Measurements from ENCODE around the gene B4GALNT3.

Gene B4GALNT3

DNA sequence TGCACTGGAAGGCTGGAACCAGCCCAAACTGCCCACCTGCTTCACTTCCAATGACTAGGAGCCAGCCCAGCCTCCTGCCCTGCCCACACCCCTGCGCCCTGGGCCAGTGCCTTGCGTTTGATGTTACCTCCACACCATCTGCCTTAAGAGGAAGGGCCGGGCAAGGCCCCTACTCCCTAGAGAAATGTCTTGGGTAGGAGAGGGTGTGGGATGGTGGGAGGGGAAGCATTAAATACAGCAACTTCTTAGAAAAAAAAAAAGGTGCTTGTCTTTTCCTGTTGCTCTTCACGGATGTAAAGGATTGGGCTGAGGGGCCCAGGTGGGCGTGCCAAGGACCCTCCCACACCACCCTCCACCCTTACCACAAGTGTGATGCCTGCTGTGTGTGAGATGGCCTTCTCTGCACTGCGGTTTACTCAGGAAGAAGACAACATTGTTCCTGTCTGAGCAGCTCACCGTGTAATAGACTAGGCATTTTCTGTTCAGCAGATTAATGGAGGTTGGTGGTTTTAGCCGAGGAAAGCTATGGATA, 103.6 kb downstream of the B4GALNT3 start:
- DNase-seq (ENCODE audit: low read depth), result no peak
- TF ChIP-seq, protein P1, sequence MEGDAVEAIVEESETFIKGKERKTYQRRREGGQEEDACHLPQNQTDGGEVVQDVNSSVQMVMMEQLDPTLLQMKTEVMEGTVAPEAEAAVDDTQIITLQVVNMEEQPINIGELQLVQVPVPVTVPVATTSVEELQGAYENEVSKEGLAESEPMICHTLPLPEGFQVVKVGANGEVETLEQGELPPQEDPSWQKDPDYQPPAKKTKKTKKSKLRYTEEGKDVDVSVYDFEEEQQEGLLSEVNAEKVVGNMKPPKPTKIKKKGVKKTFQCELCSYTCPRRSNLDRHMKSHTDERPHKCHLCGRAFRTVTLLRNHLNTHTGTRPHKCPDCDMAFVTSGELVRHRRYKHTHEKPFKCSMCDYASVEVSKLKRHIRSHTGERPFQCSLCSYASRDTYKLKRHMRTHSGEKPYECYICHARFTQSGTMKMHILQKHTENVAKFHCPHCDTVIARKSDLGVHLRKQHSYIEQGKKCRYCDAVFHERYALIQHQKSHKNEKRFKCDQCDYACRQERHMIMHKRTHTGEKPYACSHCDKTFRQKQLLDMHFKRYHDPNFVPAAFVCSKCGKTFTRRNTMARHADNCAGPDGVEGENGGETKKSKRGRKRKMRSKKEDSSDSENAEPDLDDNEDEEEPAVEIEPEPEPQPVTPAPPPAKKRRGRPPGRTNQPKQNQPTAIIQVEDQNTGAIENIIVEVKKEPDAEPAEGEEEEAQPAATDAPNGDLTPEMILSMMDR (IDR thresholded peaks at IDR 0.05; ENCODE audit: control insufficient read depth, insufficient read depth, low read depth, low read length, missing control alignments), result no peak
- H3K4me3 ChIP-seq (ENCODE audit: control insufficient read depth, low read depth, low read length), result no peak overlapping the region

DNA sequence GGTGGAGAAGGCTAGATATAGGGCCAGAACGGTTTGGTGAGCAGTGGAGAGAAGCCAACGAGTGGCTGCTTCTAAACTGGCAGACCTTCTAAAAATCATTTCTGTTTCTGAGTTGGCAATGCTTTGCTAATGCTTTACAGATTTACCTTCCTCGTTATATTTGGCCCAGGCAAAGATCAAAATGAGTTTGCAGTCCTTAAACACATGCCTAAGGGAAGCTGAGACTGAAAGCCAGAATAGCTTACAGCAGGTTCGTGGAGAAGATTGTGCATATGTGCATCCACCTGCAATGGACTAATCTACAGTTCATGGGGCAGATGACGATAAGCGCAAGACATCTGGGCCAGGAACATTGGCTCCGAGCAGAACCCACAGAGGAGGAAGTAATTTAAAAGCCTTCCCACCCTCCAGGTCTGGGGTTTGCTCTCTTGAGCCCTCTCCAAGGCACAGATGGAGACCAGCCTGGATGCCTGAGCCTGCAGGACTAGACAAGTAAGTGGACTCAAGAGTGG, 104.1 kb downstream of the B4GALNT3 start:
- no peak for DNase-seq (ENCODE audit: low read depth)
- TF ChIP-seq, protein P1 (IDR thresholded peaks at IDR 0.05; ENCODE audit: control insufficient read depth, insufficient read depth, low read depth, low read length, missing control alignments), result no peak
- H3K4me3 ChIP-seq (ENCODE audit: control insufficient read depth, low read depth, low read length), result no peak overlapping the region

DNA sequence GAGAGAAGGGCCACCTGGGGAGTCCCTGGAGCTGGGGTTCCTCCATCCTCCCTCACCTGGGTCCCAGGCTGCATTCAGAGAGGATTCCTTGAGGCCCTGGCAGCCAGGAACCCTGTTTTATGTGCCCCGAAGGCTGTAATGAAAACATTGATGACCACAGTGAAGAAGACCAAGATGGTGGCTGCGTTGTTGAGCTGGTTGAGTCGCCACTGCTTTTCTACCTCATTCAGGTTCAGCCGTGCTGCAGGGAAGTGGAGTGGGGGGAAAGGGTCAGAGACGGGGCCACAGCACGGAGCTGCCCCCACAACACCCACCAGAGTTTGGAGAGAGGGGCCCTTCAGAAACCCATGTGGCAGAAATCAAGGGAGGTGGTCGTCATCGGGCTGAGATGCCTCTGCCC, 105.4 kb downstream of the B4GALNT3 start:
- DNase-seq (ENCODE audit: low read depth), result no peak
- H3K4me3 ChIP-seq (ENCODE audit: control insufficient read depth, low read depth, low read length), result no peak overlapping the region
- TF ChIP-seq, protein P1 (IDR thresholded peaks at IDR 0.05; ENCODE audit: control insufficient read depth, insufficient read depth, low read depth, low read length, missing control alignments), result no peak

DNA sequence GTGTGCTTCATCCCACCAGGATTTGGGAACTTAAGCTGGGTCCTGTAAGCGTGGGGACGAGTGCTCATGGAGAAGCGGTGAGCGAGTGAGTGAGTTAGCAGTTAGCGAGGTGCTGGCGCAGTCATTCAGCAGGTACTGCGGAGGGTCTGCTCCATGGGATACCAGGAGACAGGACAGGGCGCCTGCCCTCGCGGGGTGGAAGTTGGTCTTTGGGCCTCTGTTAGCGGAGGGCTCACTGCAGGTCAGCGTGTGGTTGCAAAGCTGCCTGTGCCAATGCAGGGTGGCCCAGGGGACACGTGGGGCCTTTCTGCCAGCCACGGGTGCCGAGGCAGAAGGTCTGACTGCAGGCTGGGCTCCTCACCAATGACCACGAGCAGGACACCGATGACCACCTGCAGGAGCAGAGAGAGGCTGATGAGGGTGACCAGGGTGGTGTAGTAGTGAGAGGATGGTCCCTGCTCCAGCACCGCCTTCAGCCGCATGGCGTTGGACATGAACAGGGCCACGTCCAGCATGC, 105.9 kb downstream of the B4GALNT3 start:
- no peak overlapping the region for H3K4me3 ChIP-seq (ENCODE audit: control insufficient read depth, low read depth, low read length)
- TF ChIP-seq, protein P1 (IDR thresholded peaks at IDR 0.05; ENCODE audit: control insufficient read depth, insufficient read depth, low read depth, low read length, missing control alignments), result no peak
- DNase-seq (ENCODE audit: low read depth), result no peak

DNA sequence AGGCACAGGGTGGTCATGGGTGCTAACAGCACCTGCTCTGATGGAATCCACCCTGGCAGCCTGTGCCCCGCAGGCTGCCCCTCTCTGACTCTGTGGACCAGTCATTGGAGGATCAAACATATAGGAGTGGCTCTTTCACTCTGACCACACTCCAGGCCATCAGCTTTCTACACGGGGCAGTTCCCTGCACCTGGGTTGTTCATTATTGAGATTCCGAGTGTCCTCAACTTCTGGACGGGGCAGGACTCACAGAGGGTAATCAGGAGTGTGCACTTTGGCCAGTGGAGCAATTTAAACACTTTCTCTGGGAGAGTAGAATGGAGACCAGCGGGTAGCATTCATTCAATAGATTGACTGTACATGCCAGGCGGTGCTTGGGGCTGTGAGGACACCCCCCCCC, 108.7 kb downstream of the B4GALNT3 start:
- TF ChIP-seq, protein P1 (IDR thresholded peaks at IDR 0.05; ENCODE audit: control insufficient read depth, insufficient read depth, low read depth, low read length, missing control alignments), result no peak
- no peak for DNase-seq (ENCODE audit: low read depth)
- H3K4me3 ChIP-seq (ENCODE audit: control insufficient read depth, low read depth, low read length), result no peak overlapping the region

DNA sequence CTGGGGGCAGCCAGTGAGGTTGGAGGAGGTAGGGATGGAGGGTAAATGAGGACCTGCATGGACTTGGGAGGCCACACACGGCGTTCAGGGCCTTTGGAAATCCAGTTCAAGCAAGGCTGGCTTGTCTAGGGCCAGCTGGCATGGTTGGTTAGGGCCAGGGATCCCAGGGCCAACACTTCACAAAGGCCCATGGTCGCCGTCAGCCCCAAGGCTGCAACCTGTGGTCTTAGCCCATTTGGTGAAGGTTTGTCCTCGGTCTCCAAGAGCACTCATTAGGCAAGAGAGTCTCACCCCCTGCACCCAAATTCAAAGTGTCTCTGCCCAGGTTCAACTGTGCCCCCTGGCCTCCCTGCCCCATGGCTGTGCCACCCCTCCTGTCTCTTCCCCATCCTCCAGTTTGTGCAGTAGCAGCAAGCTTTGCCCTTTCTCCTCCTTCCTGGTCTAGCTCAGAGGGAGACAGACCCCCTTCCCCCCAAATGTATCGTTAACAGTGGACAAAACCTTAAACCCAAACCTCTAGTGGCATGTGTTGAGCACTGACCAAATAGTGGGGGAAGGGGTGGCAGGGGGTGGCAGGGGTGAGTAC, 109.4 kb downstream of the B4GALNT3 start:
- TF ChIP-seq, protein P1 (IDR thresholded peaks at IDR 0.05; ENCODE audit: control insufficient read depth, insufficient read depth, low read depth, low read length, missing control alignments), result no peak
- DNase-seq (ENCODE audit: low read depth), result no peak
- no peak overlapping the region for H3K4me3 ChIP-seq (ENCODE audit: control insufficient read depth, low read depth, low read length)
